ENCODE data around the gene LYST. TPM values are rescaled to one million over a fixed set of nuclear protein-coding genes. Genes with fewer than 3 reads are reported as not detected.

Gene LYST
- total and polyA plus RNA-seq, 2 of the 8 experiments (the other 6 are each of a cell fraction or from before 2014, with no cell fraction given), result 0.29 to 0.58 TPM

DNA sequence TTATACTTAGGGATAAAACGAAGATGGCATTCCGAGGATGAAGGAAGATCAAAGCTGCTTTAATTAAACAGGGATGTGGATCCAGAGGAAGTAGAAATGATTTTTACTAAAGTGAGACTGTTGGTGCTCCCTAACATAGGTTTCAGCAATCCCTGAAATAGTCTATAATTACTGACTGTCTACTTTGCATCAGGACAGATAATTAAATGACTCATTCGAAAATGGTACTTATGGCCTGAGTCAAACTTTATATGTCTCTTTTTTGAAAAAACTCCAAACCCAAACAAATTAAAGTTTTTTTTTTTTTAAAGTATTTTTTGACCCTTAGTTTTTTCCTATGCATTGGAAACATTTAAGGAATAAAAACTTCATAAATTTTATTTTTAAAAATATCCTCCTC, 90.3 kb downstream of the LYST start:
- no peak overlapping the region for H3K4me3 ChIP-seq (ENCODE audit: extremely low read depth in 1 of 4, insufficient read depth in 2 of 4, low read depth in 3 of 4, low read length in 4 of 4)
- H4K91ac ChIP-seq (replicated peaks; ENCODE audit: insufficient read length, low read length), result no peak overlapping the region
- no peak overlapping the region for H4K5ac ChIP-seq (ENCODE audit: insufficient read length, low read depth, low read length)
- CTCF ChIA-PET (ENCODE audit: partially characterized antibody), result no interaction called here
- no peak overlapping the region for H2BK120ac ChIP-seq (replicated peaks; ENCODE audit: low read depth, low read length)
- H3K18ac ChIP-seq (ENCODE audit: extremely low read depth, low read length), result no peak overlapping the region
- H4K20me1 ChIP-seq (replicated peaks in 1 of 2; ENCODE audit: control insufficient read depth in 1 of 2, insufficient read depth in 2 of 2, low read length in 2 of 2), result no peaks in the 10 kb centered on the region
- H4K8ac ChIP-seq (ENCODE audit: extremely low read depth, insufficient read depth, low read length), result no peak overlapping the region
- H2BK20ac ChIP-seq (ENCODE audit: low read length), result no peak overlapping the region
- no peaks in the 10 kb centered on the region for H3K9me3 ChIP-seq (ENCODE audit: insufficient read depth in 2 of 2, low read depth in 1 of 2, low read length in 1 of 2)
- DNase-seq (ENCODE audit: low read depth in 1 of 2, low spot score in 2 of 2), result no peak
- no peak overlapping the region for H3K27ac ChIP-seq (ENCODE audit: low read depth, low read length)
- no peaks in the 10 kb centered on the region for H3K23me2 ChIP-seq (ENCODE audit: low read depth, low read length)
- H3K14ac ChIP-seq (ENCODE audit: insufficient read length), result no peak overlapping the region
- no peak overlapping the region for H2BK15ac ChIP-seq (ENCODE audit: low read length)
- no peaks in the 10 kb centered on the region for H3K79me1 ChIP-seq (ENCODE audit: low read depth, low read length)
- H2AFZ ChIP-seq (ENCODE audit: low read length), result no peak overlapping the region
- H3K23ac ChIP-seq (ENCODE audit: insufficient read length), result no peak overlapping the region
- no peaks in the 10 kb centered on the region for H3K36me3 ChIP-seq (ENCODE audit: control insufficient read depth in 2 of 4, insufficient read depth in 4 of 4, low read length in 3 of 4)
- no peak overlapping the region for H3K4me2 ChIP-seq (ENCODE audit: insufficient read depth in 1 of 2, low read depth in 2 of 2, low read length in 2 of 2)
- H3K56ac ChIP-seq (replicated peaks; ENCODE audit: insufficient read length, low read depth, low read length), result no peak overlapping the region
- H3K4ac ChIP-seq (replicated peaks; ENCODE audit: insufficient read length, low read depth, low read length), result no peak overlapping the region
- H2AK5ac ChIP-seq (ENCODE audit: low read depth, low read length), result no peak overlapping the region
- POLR2A ChIA-PET (ENCODE audit: partially characterized antibody), result no interaction called here
- H3K4me1 ChIP-seq (replicated peaks in 1 of 4; ENCODE audit: control insufficient read depth in 3 of 4, insufficient read depth in 4 of 4, low read length in 3 of 4), result peaks cover 0 to 6% (median 0%) of the 10 kb centered on the region in 4 experiments; a peak in 1 of 7 replicates
- no peaks in the 10 kb centered on the region for H3K79me2 ChIP-seq (ENCODE audit: control insufficient read depth in 1 of 2, insufficient read depth in 2 of 2, low read length in 2 of 2)
- H2BK12ac ChIP-seq (ENCODE audit: low read depth, low read length), result no peak overlapping the region
- no peaks in the 10 kb centered on the region; a peak in 1 of 7 replicates for H3K27me3 ChIP-seq (replicated peaks in 1 of 4; ENCODE audit: control insufficient read depth in 3 of 4, extremely low read depth in 1 of 4, insufficient read depth in 3 of 4, low read length in 3 of 4)
- FAIRE-seq, result no peak
- H3K9ac ChIP-seq (replicated peaks in 1 of 4; ENCODE audit: extremely low read depth in 1 of 4, low read depth in 3 of 4, low read length in 3 of 4), result no peak overlapping the region
- WGBS, 2 experiments (ENCODE audit: extremely low coverage in 1 of 2, insufficient coverage in 1 of 2, insufficient read length in 1 of 2, insufficient replicate concordance in 2 of 2, low coverage in 1 of 2, low lambda C conversion rate in 2 of 2, missing lambda C conversion rate in 1 of 2), result 88% methylated on average over 3 of the region's 3 CpGs; no CpG with 5 or more reads in 1 of the 2 experiments
- H2BK5ac ChIP-seq (ENCODE audit: low read depth, low read length), result no peak overlapping the region
- no peak for TF ChIP-seq HDAC2 (IDR thresholded peaks at IDR 0.05; ENCODE audit: borderline replicate concordance in 1 of 2, low read depth in 2 of 2, low read length in 2 of 2)

Data from H1 (cell line).